DMS53 treated with DMSO at 0.1 percent for 48 hours (cell line): ENCODE measurements around the gene FAT3.
A peak's percentile ranks its signal among the peaks of the same experiment; 100 is the strongest.

Experiments
- DNase-seq: peaks from one replicate; lab custom pipeline; 2025; ENCODE audit not compliant: unreplicated experiment; lab: John Stamatoyannopoulos, UW

The FAT3 gene

DNA sequence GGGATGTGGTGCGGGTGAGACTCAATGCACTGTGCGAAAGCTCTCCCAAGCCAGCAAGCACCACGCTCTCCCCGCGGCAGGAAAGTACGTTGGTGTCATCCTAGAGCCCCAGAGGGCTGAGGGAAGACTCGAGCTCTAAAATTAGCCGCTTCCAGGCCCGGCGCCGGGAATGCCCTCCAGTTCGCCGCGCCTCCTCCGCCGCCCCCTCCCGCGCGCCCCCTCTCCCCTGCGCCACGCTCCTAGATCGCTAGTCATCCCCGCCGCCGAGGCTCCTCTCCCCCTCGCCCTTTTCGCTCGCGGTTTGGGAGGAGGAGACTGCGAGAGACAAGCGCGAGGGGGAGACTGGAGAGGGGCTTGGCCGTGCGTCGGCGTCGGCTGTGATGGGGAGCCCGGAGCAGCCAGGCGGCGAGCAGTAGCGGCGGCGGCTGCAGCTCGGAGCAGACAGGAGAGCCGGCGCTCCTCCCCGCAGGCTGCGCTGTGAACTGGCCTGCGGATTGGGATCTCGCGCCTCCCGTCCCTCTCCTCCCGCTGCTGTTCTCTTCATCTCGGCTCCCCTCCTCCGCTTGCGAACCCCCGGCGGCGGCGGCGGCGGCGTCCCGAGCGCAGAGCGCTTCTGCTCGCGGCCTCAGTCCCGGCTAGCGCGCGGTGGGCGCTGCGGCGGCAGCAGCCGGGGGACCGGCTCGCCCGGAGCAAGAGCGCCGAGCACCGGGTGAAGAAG lies at the start of gene FAT3:
FAT3 (plus strand) TSS at position 412 of the 718 bp plus-strand sequence. CDS start 127,295 bp downstream, outside the sequence.
- DNase-seq: peak; percentile 59

DNA sequence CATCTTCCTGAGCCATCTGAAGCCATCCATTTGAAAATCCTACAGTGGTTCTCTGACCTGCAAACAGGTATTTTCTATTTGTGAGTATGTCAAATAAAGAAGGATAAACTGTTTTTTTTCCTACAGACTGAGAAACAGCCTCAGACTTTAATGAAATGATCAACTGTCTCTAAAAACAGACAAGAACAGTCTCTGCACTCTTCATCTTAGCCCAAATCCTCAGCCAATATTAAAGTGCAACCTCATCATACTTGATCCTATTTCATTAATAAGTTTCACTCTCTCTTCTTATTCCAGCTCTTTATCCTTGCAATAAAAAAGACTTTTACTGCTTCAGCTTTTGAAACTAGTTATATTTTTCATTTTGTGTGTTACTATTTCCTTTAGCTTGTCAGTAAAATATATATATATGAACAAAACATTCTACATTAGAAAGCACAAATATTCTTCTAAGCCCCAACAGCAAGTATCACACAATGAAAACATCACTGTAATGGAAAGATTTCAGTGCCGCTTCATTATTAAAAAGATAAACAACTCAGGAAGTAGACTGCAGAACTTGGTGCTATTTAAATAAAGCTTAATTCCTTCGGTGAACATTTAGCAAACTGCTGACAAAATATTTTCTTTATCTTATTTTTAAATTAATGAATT lies 45.5 kb upstream of the FAT3 start:
- no peak for DNase-seq

DNA sequence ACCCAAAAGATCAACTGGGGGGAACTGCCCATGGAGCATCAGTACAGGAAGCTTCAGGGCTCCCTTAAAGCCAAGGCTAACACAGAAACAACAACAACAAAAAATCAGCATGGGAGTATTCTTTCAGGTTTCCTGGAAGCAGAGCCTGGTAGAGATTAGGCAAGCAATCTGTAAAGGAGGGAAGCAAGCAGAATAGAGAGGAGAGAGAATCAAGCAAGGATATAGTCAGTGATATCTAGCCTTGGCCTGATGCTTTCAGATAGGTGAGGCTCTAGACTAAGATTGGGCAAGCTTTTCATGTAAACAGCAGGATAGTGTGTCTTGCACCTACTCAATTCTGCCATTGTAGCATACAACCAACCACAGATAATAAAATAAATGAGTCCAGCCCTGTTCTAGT lies 44.4 kb upstream of the FAT3 start:
- DNase-seq: no peak

DNA sequence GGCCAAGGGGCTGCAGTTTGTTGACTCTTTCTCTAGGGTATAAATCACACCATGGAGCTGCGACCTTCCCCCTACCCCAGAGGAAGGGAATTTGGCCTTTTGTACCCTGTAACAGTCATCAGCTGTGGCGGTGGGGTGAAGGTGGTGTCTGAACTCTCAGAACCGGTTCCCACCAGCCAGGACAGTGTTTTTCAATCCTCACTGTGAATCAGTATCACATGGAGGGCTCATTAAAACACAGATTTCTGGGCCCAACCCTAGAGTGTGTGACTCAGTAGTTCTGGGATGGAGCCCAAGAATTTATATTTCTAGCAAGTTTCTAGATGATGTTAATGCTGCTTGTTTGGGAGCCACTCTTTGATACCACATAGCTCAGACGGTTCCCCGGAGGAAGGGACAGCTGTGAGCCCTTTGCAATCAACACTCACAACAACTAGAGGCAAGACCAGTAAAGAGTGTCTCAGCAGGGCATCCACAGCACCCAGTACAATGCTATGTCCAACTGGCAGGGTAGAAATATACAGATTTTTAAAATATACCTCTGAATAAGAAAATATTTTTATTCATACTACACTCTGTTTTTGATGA lies 43.9 kb upstream of the FAT3 start:
- no peak for DNase-seq

DNA sequence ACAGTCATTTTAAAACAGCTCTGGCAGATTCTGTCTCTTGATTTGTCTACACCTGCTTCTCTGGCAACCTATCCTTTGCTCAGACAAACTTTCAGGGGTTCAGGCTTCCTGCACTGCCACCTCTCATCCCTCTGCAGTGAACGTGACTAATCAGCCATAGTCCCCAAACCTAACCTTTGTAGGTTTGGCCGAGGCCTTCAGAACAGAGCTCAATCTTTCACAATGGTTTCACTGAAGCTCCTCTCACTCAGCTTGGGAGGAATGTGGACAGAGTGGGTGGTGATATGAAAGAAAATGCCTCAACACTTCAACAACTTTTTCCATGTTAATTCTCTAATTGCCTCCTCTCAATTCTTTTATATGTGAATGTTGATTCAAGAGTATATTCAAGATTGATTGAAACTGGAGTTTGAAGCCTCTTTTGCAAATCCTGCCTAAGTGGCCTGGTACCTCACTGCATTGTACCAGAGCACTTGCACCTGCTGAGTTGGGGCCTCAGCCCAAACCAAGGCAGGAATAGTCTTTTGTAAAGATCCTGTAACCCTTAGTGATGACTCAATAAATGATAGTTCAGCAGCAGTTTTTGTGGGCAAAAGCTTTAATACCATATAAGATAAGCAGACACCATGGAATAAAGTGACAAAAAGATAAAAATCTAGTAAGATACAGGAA lies 33.9 kb upstream of the FAT3 start:
- no peak for DNase-seq

DNA sequence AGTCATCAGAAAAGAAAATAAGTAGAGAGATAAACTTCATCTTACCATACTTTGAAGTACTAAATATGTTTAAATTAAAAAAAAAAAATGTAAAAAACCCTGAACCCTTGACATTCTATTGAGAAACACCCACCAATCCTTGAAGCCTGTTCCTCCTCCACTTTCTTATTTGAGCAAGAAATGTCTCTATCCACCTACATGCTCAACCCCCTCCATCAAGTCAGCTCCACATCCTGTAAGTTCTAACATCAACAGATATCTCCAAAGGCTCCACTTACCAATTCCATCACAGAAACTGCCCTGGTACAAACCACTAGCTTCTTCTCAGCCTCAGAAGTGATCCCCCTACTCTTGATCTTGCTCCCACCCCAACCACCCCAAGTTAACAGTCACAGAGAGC lies 32.5 kb upstream of the FAT3 start:
- no peak for DNase-seq

DNA sequence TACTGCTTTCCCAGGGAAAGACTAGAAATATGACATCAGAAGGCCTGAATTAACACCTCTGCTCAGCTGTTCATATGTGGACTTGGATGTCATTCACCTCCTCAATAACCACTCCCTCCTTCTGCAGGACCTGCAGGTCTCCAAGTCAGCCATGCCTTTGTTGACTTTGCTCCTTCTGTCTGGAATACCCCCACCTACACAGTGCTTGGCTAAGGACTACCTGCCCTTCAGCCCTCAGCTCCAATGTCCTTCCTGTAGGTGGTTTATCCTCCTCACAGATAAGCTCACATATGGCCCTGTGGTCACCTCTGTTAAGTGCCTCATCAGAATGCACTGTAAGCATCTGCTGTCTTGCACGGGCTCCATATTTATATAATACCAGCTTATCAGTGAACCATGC lies 26.4 kb upstream of the FAT3 start:
- DNase-seq: no peak

DNA sequence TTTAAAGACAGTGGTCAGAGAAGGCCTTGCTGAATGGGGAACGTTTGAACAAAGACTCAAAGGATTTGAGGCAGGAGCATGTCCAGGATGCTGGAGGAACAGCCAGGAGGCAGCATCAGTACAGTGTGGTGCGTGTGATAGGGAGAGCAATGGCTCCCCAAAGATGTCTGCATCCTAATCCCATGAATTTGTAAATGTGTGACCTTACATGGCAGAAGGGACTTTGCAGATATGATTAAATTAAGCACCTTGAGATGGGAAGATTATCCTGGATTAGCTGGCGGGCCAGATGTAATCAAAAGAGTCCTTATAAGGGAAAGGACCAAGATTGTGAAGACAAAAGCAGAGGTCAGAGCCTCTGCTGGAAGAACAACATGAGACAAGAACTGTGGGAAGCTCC lies 24.6 kb upstream of the FAT3 start:
- no peak for DNase-seq

DNA sequence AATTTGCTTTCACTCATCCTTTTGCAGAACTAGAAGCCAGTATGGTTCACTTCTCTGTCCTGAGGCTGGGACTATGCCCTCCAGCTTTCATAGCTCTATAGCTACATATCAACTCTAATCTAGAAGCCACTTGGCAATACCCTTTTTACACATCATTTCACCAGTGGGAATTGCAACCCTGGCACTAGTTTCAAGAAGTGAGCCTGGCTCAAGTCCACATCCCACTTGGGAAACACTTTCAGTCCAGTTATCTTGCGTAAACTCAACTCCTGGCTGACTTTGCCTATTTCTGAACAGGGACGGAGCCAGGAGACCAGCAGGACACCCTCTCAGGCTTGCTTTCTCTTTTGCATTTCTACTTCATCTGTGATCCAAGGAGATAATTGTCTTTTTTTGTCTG lies 19.9 kb upstream of the FAT3 start:
- no peak for DNase-seq

DNA sequence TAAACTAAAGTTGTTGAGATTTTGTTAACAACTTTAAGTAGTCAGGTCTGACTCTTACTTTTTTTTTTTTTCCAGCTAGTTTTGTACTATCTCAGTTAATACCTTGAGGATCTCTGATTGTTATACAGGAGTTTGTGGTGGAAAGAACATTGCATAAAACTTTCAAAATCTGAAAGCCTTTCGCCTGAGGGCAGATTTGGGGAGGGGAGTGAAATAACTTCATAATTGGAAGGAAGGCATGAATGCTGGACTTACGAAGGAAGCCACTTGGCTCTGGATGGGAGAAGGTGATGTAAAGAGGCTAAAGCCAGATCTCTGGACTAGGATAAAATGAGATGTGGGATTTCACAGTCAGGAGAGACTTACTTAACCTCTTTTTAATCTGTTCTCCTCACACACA lies 18.2 kb upstream of the FAT3 start:
- DNase-seq: no peak

DNA sequence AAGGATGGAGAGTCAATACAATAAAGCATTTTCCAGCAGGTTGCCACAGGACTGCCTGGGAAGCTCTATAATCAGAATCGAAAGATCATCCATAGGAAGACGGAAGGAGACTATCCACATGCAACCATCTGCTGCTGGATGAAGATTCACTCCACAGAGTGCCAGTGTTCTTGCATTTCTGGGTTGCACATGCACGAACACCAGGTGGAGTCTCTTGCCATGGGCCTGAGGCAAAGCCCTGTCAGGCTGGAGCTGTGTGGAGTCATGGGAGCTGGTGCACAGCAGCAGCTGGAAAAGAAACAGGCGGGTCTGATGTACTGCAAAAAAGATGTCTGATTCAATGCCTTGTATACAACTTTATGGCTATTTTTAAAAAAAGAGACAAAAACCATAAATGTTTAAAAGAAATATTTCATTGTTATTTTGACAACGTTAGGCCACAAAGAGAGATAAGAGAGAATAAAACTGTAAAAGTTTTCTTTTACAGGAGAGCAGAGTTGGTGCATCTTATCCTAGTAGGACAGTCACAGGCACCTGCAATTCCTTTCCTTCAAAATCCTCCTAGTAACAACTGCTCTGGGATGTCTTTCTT lies 12.9 kb upstream of the FAT3 start:
- peak; percentile 36 for DNase-seq

DNA sequence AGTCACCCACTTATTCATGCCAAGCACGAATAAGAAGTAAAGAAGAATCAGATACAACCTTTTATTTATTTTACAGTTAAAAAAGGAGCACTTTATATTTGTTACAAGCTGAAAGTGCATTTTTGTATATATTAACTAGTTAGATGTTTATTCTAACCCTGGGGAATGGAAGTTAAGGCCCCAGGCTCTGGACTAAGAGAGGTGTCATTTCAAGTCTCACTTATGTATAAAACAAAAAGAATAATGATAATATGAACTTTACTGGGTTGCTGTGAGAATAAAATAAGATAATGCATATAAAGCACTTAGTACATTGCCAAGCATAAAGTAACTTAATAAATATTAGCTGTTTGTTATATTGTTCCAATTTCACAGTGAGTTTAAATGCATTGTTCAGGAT lies 12.1 kb upstream of the FAT3 start:
- DNase-seq: no peak

DNA sequence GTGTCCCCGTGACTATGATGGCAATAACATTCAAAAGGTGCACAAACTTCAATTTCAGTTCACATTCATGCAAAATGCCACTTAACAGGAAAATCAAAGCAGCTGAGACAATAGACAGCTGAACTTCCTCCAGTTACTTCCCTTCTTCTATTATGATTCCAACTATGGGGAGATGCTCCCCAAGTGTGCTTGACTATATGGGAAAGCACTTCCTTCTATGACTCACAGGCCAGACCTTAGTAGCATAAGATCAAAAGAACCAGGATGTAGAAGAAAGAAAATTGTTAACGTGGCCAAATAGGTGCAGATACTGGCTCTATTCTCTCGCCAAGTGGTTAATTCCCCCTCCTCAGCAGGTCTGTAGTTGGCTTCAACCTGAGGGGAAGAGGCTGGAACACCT lies 7.8 kb upstream of the FAT3 start:
- peak; percentile 41 for DNase-seq

DNA sequence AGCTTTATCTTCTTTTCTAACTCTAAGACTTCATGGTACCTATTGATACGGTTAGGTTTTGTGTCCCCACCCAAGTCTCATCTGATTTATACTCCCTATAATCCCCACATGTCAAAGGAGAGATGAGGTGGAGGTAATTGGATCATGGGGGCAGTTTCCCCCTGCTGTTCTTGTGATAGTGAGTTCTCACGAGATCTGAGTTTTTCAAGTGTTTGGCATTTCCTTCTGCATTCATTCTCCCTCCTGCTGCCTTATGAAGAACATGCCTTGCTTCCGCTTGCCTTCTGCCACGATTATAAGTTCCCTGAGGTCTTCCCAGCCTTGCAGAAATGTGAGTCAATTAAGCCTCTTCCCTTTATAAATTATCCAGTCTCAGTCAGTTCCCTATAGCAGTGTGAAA lies 5.1 kb upstream of the FAT3 start:
- DNase-seq: no peak

DNA sequence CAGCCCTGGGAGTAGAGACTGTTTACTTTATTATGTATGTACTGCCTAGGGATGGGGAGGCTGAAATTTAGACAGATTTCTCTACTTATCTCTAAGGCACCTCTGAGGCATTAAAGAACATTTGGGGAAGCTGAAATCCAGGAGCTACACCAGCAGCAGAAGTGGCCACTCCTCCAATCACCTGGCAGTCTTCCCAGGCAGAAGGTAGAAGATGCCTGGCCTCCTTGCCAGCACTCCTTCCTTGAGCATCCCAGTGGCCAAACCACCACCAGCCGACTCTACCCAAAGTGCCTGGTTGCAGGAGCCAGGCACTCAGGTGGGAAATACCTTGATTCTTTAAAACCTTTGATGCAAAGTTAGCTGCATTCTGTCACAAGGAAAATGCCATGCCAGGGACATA lies 1.9 kb upstream of the FAT3 start:
- DNase-seq: no peak

DNA sequence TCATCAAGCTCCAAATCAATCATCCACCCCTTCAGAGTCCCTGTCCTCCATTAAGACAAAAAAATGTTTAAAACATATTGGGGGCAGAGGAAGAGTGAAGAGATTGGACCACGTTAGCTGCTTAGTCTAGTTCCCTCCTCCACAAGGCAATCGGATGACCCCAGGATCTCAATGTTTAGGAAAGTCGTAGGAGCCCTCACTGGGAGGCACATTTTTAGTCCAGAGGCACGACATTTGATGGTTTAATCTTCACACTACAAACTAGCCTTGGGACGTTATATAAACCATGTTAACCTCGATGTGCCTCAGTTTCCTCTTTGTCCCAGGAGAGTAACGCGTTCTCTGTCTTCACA lies 588 bp upstream of the FAT3 start:
- DNase-seq: no peak

DNA sequence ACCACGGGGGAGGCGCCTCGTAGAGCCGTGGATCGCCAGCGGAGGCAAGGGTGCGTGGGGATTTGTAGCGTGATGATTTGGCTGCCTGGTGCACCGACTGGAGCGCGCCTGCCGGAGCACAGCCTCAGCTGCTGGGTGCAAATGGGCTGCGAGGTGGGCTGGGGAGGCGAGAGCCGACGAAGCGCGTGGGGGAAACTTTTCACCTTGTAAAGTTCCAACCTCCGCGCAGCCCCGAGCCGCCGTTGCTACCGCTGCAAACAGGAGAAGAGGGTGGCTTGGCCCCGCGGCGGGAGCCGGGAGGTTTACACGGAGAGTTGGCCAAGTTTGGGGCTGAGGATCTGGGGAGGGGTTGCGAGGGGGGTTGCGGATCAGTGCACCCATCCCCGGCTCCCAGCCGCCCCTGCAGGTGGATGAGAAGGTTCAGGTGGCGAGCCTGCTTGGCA lies 528 bp downstream of the FAT3 start:
- peak; percentile 54 for DNase-seq

DNA sequence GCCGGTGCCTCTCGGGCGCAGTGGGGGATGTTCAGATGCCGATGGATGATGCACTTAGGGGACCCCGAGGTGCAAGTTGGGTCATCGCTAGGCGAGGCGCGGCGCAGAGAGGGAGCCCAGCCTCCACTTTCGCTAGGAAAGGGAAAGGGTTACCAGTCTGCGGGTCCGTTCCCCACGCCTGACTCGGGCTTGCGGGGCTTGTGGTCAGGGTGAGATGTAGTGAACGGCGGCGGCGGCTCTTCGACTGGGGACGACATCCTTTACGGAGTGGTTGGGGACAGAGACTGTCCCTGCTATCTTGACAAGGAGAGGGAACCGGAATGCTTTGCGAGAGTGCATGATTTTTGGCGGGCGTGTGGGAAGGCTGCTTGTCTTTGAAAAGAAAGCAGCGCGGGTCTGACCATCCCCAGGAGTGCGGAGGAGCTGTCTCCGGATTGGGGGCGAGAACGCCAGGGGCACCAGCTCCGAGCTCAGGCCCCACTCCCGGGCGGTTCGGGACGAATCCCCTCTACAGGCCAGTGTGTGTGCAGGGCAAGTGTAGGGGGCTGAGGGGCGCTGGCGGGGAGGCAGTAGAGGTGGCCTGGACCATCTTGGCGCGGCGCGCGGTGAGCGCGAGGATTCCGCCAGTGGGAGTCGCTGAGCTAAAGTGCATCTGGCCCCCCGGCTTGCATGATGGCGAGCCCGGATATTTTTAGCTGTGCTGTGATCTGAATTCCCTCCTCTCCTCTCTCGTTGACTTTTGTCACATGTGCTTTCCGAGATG lies 1.1 kb downstream of the FAT3 start:
- peak; percentile 38 for DNase-seq

DNA sequence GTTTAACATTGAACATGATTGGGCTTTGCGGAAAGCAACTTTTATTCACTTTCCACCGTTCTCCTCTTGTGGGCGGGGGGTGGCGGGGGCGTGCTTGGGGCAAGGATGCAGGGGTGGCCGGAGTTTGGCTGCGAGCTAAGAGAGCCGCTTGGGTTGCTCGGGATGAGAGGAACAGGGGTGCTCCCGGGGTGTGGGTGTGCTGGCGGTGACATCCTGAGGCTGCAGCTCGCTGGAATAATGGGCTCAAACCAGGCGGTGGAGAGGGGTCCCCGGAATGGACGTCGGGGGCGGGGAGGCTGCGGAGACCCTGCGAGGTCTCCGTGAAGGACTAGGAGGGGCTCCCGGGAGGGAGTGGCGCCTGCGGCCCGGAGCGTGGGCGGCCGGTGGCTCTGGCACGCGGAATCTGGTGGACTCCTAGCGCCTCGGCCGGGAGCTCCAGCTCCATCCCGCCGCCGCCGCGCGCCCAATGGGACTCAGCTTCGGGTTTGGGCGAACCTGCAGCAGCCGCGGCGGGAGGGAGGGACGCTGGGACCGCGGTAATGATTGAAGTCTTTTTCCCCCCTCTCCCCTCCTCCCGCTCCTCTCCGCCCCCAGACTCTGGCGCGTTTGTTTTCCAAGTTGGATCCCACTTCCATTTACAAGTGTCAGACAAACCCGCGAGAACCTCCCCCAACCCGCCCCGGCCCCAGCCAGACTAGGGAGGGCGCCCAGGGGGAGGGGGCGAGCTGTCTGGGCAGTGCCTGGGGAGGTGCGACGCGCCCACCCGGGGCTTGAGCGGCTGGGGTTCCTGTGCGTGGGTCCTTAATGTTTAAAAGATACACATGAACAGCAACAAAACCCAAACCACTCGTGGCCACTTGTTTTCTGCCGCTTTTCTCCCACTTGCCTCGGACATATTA lies 2.0 kb downstream of the FAT3 start:
- DNase-seq: no peak
